IMR-90 (cell line): Measurements from ENCODE around the gene SSH2. TPM values are rescaled to one million over a fixed set of nuclear protein-coding genes. Genes with fewer than 3 reads are reported as not detected.

Experiments used
- ATAC-seq: fragments of 200-7000 bp; cut with Tn5 transposase; 2 replicates; pipeline ENCODE4 v1.9.1; 2020; ENCODE audit warnings: low read depth, mild to moderate bottlenecking, moderate library complexity
- BruUV-seq: library from RNA; stranded (reverse); fragments of 400-500 nt; replicated peaks from 2 replicates; lab custom pipeline; 2021; lab: Mats Ljungman, UMichigan
- CTCF ChIA-PET: fragments of 300-600 bp; formaldehyde crosslinking; extraction: SDS; loops from one replicate; lab custom pipeline; 2021; ENCODE audit warnings: antibody characterized with exemption; lab: Yijun Ruan, JAX
- POLR2A ChIA-PET: fragments of 300-600 bp; sonication (Branson Sonifier 250); formaldehyde crosslinking; loops from one replicate; lab custom pipeline; 2022; ENCODE audit warnings: antibody characterized with exemption; ENCODE audit not compliant: unreplicated experiment; lab: Charles Lee
- DNase-seq: peaks from one replicate; pipeline ENCODE4 v3.0.0; 2013
- H2AFZ ChIP-seq: replicated peaks from 2 replicates; pipeline ENCODE3; 2013; ENCODE audit warnings: low read length, mild to moderate bottlenecking; ENCODE audit not compliant: poor library complexity
- H2AK5ac ChIP-seq: 2 replicates; pipeline ENCODE4 v1.6.1; 2013; ENCODE audit warnings: low read depth, low read length, inconsistent platforms
- H2AK9ac ChIP-seq: replicated peaks from 2 replicates; pipeline ENCODE3; 2013; ENCODE audit warnings: mild to moderate bottlenecking, low read depth, low read length, moderate library complexity; ENCODE audit not compliant: poor library complexity
- H2BK120ac ChIP-seq: 2 replicates; pipeline ENCODE4 v1.6.1; 2013; ENCODE audit warnings: low read depth, low read length, inconsistent platforms
- H2BK15ac ChIP-seq: 3 replicates; pipeline ENCODE4 v1.6.1; 2013; ENCODE audit warnings: low read depth, low read length, inconsistent platforms
- H2BK20ac ChIP-seq: 2 replicates; pipeline ENCODE4 v1.6.1; 2013; ENCODE audit warnings: low read depth, mild to moderate bottlenecking, inconsistent platforms, low read length, moderate library complexity
- H2BK5ac ChIP-seq: 2 replicates; pipeline ENCODE4 v1.6.1; 2013; ENCODE audit warnings: mild to moderate bottlenecking, low read depth, low read length, inconsistent platforms; ENCODE audit not compliant: poor library complexity, severe bottlenecking
- H3K14ac ChIP-seq: replicated peaks from 2 replicates; pipeline ENCODE4 v1.6.1; 2013; ENCODE audit warnings: low read depth, low read length, inconsistent platforms
- H3K18ac ChIP-seq: 2 replicates; pipeline ENCODE4 v1.6.1; 2013; ENCODE audit warnings: low read depth, low read length, control low read depth
- H3K23ac ChIP-seq: 2 replicates; pipeline ENCODE4 v1.6.1; 2013; ENCODE audit warnings: low read depth, low read length, inconsistent platforms
- H3K27ac ChIP-seq: 2 replicates; pipeline ENCODE4 v1.5.1; 2013; ENCODE audit warnings: mild to moderate bottlenecking, control low read depth, low read length; ENCODE audit not compliant: insufficient read depth
- H3K27me3 ChIP-seq: 2 replicates; pipeline ENCODE4 v1.6.1; 2013; ENCODE audit warnings: low read length; ENCODE audit not compliant: control insufficient read depth, insufficient read depth
- H3K36me3 ChIP-seq: 2 replicates; pipeline ENCODE4 v1.6.1; 2013; ENCODE audit warnings: low read length, mixed read lengths; ENCODE audit not compliant: control insufficient read depth, insufficient read depth
- H3K4ac ChIP-seq: 2 replicates; pipeline ENCODE4 v1.6.1; 2013; ENCODE audit warnings: low read depth, low read length, inconsistent platforms
- H3K4me1 ChIP-seq: 2 replicates; pipeline ENCODE4 v1.6.1; 2013; ENCODE audit warnings: low read length, mixed read lengths; ENCODE audit not compliant: control insufficient read depth, insufficient read depth
- H3K4me2 ChIP-seq: 2 replicates; pipeline ENCODE4 v1.6.1; 2013; ENCODE audit warnings: low read depth, mild to moderate bottlenecking, control low read depth, low read length, moderate library complexity
- H3K4me3 ChIP-seq: 2 replicates; pipeline ENCODE4 v1.5.1; 2013; ENCODE audit warnings: low read depth, mild to moderate bottlenecking, control low read depth, low read length, moderate library complexity; ENCODE audit not compliant: insufficient read depth
- H3K56ac ChIP-seq: 2 replicates; pipeline ENCODE4 v1.6.1; 2013; ENCODE audit warnings: low read length, inconsistent platforms; ENCODE audit not compliant: insufficient read depth; ENCODE audit errors: extremely low read depth
- H3K79me1 ChIP-seq, 2 experiments: 2 replicates each; pipeline ENCODE4 v1.6.1; 2013; ENCODE audit warnings: low read length in 2 of 2, inconsistent platforms in 1 of 2, low read depth in 1 of 2
- H3K9ac ChIP-seq: 2 replicates; pipeline ENCODE4 v1.6.1; 2013; ENCODE audit warnings: low read depth, low read length, control low read depth
- H3K9me1 ChIP-seq: 2 replicates; pipeline ENCODE4 v1.6.1; 2013; ENCODE audit warnings: low read length, inconsistent platforms; ENCODE audit not compliant: insufficient read depth
- H3K9me3 ChIP-seq: 2 replicates; pipeline ENCODE4 v1.6.1; 2013; ENCODE audit warnings: low read length; ENCODE audit not compliant: control insufficient read depth, insufficient read depth
- H4K20me1 ChIP-seq: 2 replicates; pipeline ENCODE4 v1.6.1; 2013; ENCODE audit warnings: low read length, inconsistent platforms; ENCODE audit not compliant: insufficient read depth
- H4K5ac ChIP-seq: 2 replicates; pipeline ENCODE4 v1.6.1; 2013; ENCODE audit warnings: mild to moderate bottlenecking, low read depth, low read length, control low read depth
- H4K8ac ChIP-seq, 2 experiments: 2 replicates each; pipeline ENCODE4 v1.6.1; 2013; ENCODE audit warnings: low read depth in 2 of 2, low read length in 2 of 2, control low read depth in 1 of 2, inconsistent platforms in 1 of 2
- H4K91ac ChIP-seq: 2 replicates; pipeline ENCODE4 v1.6.1; 2013; ENCODE audit warnings: low read depth, low read length, inconsistent platforms; ENCODE audit not compliant: insufficient read depth
- FOS ChIP-seq: fragments of 150-350 bp; IDR thresholded peaks from 2 replicates; pipeline ENCODE4 v1.6.1; 2016; ENCODE audit warnings: low read depth, low read length
- POLR2A ChIP-seq: IDR thresholded peaks from 2 replicates; pipeline ENCODE4 v1.6.1; 2012; ENCODE audit warnings: mild to moderate bottlenecking, low read depth, low read length
- WGBS, 2 experiments: methylation state at CpG; one replicate each; pipeline versions ENCODE4 v1.1.5 to v1.1.7; 2013; ENCODE audit warnings: missing lambda C conversion rate in 2 of 2; ENCODE audit not compliant: insufficient read length in 1 of 2; ENCODE audit errors: extremely low coverage in 2 of 2; 5-methylcytosine and 5-hydroxymethylcytosine counted together
- dilution Hi-C: fragments of 300-500 bp; cut with HindIII; formaldehyde crosslinking; loops from one replicate; pipeline ENCODE4 v1.14.3; 2018; ENCODE audit warnings: low sequenced_read_pairs; ENCODE audit not compliant: unreplicated experiment
- in situ Hi-C: fragments of 300-500 bp; cut with MboI; formaldehyde crosslinking; loops from 3 replicates; pipeline ENCODE4 v1.14.3; 2019; ENCODE audit warnings: low sequenced_read_pairs, inconsistent platforms, mixed read lengths
- intact Hi-C: fragments of 100-400 bp; cut with micrococcal nuclease; formaldehyde crosslinking; loops from 2 replicates; pipeline ENCODE4 v1.10.0; 2022
- polyA plus RNA-seq, 3 experiments: library from polyadenylated mRNA; depleted of rRNA; stranded (reverse); fragments of >200 nt; gene quantifications; 2 replicates each; pipeline ENCODE4 v1.2.3, GENCODE V29; 2012; ENCODE audit warnings: low replicate concordance in 1 of 3
- total RNA-seq: library from RNA; depleted of rRNA; stranded (reverse); fragments of >200 nt; gene quantifications from 2 replicates; pipeline ENCODE4 v1.2.3, GENCODE V29; 2012

The SSH2 gene
- total and polyA plus RNA-seq, 2 of the 4 experiments (the other 2 are of a cell fraction), result 9.3 TPM

- no peak for TF ChIP-seq FOS
Measured at GRCh38 chr17:29723278-29724047, 206.6 kb downstream of the SSH2 start (continued).

- Histone ChIP-seq H4K5ac (peak overlapping the region; percentile 64), H3K36me3 (no peaks in the 10 kb centered on the region), H3K27me3 (no peaks in the 10 kb centered on the region), H3K27ac (peak overlapping the region; percentile 2; the same call in 1 of the 2 replicates), H2AK9ac (no peak overlapping the region), H3K4me2 (peak overlapping the region; percentile 58), H3K9me1 (no peaks in the 10 kb centered on the region), H2AFZ (no peak overlapping the region), H3K4me1 (peaks cover 3% of the 10 kb centered on the region), H2BK5ac (peak overlapping the region; percentile 64), H3K56ac (no peak overlapping the region), H3K18ac (peak overlapping the region; percentile 81), H2BK120ac (peak overlapping the region; percentile 76; the same call in 1 of the 2 replicates), H4K20me1 (no peaks in the 10 kb centered on the region), H4K8ac (peak overlapping the region in 1 of 2 experiments; percentile 67; a peak in 1 of 4 replicates), H2AK5ac (0 out of 2 replicates have a peak overlapping the region, but pooled peaks have one; percentile 15), H3K9me3 (no peaks in the 10 kb centered on the region), H2BK20ac (peak overlapping the region; percentile 63; the same call in 1 of the 2 replicates), H3K4me3 (no peak overlapping the region), H3K14ac (peak overlapping the region; percentile 80), H2BK15ac (no peak overlapping the region), H3K4ac (peak overlapping the region; percentile 69; the same call in 1 of the 2 replicates), H3K9ac (no peak overlapping the region), H3K79me1 (peaks cover 0 to 20% of the 10 kb centered on the region in 2 experiments; a peak in 2 of 4 replicates), H3K23ac (peak overlapping the region; percentile 50; the same call in 1 of the 2 replicates), H4K91ac (no peak overlapping the region)
- no peak for TF ChIP-seq POLR2A
- WGBS, 2 experiments, result 40% methylated on average over 1 of the region's 9 CpGs; no CpG with 5 or more reads in 1 of the 2 experiments
- BruUV-seq, result no TSS peak
- POLR2A ChIA-PET, result interaction anchor here (0.6 kb wide), 2 partner anchors 56 to 92 kb away, joined by 3 to 4 read pairs; no protein-coding TSS in a partner anchor
- CTCF ChIA-PET, result interaction anchor here (0.5 to 1.5 kb wide), 4 partner anchors 11 to 106 kb away, joined by 3 to 6 read pairs (median 4); no protein-coding TSS in a partner anchor
- intact Hi-C loops (no loop called here), dilution Hi-C loops (no loop called here), in situ Hi-C loops (no loop called here)
- DNase-seq, result peak; percentile 73
- peak; percentile 81 for ATAC-seq
Measured at GRCh38 chr17:29722411-29723198, 207.4 kb downstream of the SSH2 start.
